ENCODE measurements around the gene IL1F10.

DNA sequence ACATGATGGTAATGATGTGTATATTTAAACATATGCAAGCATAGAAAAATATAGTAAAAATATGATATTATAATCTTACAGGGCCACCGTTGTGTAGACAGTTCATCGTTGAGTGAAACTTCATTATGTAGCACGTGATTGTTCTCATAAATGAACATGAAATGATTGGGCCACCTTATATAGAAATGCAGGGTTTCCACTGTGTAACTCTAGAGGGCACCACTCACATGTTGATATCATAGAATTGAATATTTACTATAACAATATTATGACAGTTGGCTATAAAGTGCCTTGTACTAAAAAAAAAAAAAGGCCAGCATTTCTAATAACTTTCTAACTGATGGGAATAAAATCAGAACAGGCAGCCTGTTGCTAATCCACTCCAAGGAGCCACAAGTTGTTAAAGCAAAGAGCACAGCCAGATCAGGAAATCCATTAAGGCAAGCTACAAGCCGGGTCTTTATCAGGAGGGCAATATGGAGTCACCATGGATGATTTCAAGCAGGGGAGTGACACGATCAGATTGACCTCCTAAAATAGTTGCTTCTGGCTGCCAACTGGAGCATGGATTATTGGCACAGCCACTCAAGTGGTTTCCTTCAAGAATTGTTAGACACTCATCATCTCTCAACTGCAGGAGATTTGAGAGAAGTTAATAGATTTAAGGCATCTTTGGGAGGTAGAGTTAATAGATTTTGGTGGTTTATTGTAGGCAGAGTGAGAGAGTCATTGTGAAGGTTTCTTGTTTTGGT lies 16.7 kb downstream of the IL1F10 start:
- TF ChIP-seq, protein P1, sequence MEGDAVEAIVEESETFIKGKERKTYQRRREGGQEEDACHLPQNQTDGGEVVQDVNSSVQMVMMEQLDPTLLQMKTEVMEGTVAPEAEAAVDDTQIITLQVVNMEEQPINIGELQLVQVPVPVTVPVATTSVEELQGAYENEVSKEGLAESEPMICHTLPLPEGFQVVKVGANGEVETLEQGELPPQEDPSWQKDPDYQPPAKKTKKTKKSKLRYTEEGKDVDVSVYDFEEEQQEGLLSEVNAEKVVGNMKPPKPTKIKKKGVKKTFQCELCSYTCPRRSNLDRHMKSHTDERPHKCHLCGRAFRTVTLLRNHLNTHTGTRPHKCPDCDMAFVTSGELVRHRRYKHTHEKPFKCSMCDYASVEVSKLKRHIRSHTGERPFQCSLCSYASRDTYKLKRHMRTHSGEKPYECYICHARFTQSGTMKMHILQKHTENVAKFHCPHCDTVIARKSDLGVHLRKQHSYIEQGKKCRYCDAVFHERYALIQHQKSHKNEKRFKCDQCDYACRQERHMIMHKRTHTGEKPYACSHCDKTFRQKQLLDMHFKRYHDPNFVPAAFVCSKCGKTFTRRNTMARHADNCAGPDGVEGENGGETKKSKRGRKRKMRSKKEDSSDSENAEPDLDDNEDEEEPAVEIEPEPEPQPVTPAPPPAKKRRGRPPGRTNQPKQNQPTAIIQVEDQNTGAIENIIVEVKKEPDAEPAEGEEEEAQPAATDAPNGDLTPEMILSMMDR (IDR thresholded peaks at IDR 0.05), result peak in 4 of 6 experiments; percentile 9 to 30 (median 23)
- no peak for TF ChIP-seq POLR2AphosphoS5 (IDR thresholded peaks at IDR 0.05)
